HEK293 (cell line): ENCODE results near the gene ALOX12B.

Experiments used
- GFI1B ChIP-seq: fragments of 450-650 bp; formaldehyde crosslinking; IDR thresholded peaks from 2 replicates; pipeline ENCODE4 v1.5.1; 2016; ENCODE audit warnings: missing biosample characterization, missing genetic modification characterization
- RBAK ChIP-seq: fragments of 450-650 bp; formaldehyde crosslinking; IDR thresholded peaks from 2 replicates; pipeline ENCODE4 v1.5.1; 2016; ENCODE audit warnings: missing biosample characterization, missing genetic modification characterization
- SP3 ChIP-seq: fragments of 450-650 bp; formaldehyde crosslinking; IDR thresholded peaks from 2 replicates; pipeline ENCODE4 v1.5.1; 2016; ENCODE audit warnings: missing biosample characterization, missing genetic modification characterization
- ZBTB1 ChIP-seq: fragments of 450-650 bp; formaldehyde crosslinking; IDR thresholded peaks from 2 replicates; pipeline ENCODE4 v1.5.1; 2016; ENCODE audit warnings: missing biosample characterization, missing genetic modification characterization
- ZBTB21 ChIP-seq: fragments of 450-650 bp; formaldehyde crosslinking; IDR thresholded peaks from 2 replicates; pipeline ENCODE4 v1.5.1; 2017; ENCODE audit warnings: missing biosample characterization, missing genetic modification characterization
- ZFP3 ChIP-seq: fragments of 450-650 bp; formaldehyde crosslinking; IDR thresholded peaks from 2 replicates; pipeline ENCODE4 v1.5.1; 2016; ENCODE audit warnings: low read depth, missing biosample characterization, missing genetic modification characterization
- ZNF138 ChIP-seq: fragments of 450-650 bp; formaldehyde crosslinking; IDR thresholded peaks from 2 replicates; pipeline ENCODE4 v1.5.1; 2016; ENCODE audit warnings: missing biosample characterization, missing genetic modification characterization, borderline replicate concordance
- ZNF140 ChIP-seq: fragments of 450-650 bp; formaldehyde crosslinking; IDR thresholded peaks from 2 replicates; pipeline ENCODE4 v1.5.1; 2016; ENCODE audit warnings: missing biosample characterization, missing genetic modification characterization
- ZNF19 ChIP-seq: fragments of 450-650 bp; formaldehyde crosslinking; IDR thresholded peaks from 2 replicates; pipeline ENCODE4; 2016; ENCODE audit warnings: missing biosample characterization, missing genetic modification characterization, low read depth
- ZNF23 ChIP-seq: fragments of 450-650 bp; formaldehyde crosslinking; IDR thresholded peaks from 2 replicates; pipeline ENCODE4 v1.5.1; 2016; ENCODE audit warnings: missing biosample characterization, missing genetic modification characterization, borderline replicate concordance
- ZNF266 ChIP-seq: fragments of 450-650 bp; formaldehyde crosslinking; IDR thresholded peaks from 2 replicates; pipeline ENCODE4 v1.5.1; 2016; ENCODE audit warnings: missing biosample characterization, missing genetic modification characterization, low read depth
- ZNF292 ChIP-seq: fragments of 450-650 bp; formaldehyde crosslinking; IDR thresholded peaks from 2 replicates; pipeline ENCODE4 v1.5.1; 2016; ENCODE audit warnings: low read depth, missing biosample characterization, missing genetic modification characterization, borderline replicate concordance
- ZNF341 ChIP-seq: fragments of 450-650 bp; formaldehyde crosslinking; IDR thresholded peaks from 2 replicates; pipeline ENCODE4; 2016; ENCODE audit warnings: low read depth, missing biosample characterization, missing genetic modification characterization
- ZNF354C ChIP-seq: fragments of 450-650 bp; formaldehyde crosslinking; IDR thresholded peaks from 2 replicates; pipeline ENCODE4 v1.5.1; 2016; ENCODE audit warnings: missing biosample characterization, missing genetic modification characterization, low read depth, borderline replicate concordance
- ZNF366 ChIP-seq: fragments of 450-650 bp; formaldehyde crosslinking; conservative IDR thresholded peaks from 2 replicates; pipeline ENCODE4 v1.5.1; 2016; ENCODE audit warnings: missing biosample characterization, missing genetic modification characterization
- ZNF394 ChIP-seq: fragments of 450-650 bp; formaldehyde crosslinking; IDR thresholded peaks from 2 replicates; pipeline ENCODE4 v1.5.1; 2016; ENCODE audit warnings: missing biosample characterization, missing genetic modification characterization, mild to moderate bottlenecking, moderate library complexity, borderline replicate concordance
- ZNF404 ChIP-seq: fragments of 450-650 bp; formaldehyde crosslinking; IDR thresholded peaks from 2 replicates; pipeline ENCODE4 v1.5.1; 2017; ENCODE audit warnings: missing biosample characterization, missing genetic modification characterization
- ZNF426 ChIP-seq: fragments of 450-650 bp; formaldehyde crosslinking; IDR thresholded peaks from 2 replicates; pipeline ENCODE4 v1.5.1; 2017; ENCODE audit warnings: missing biosample characterization, missing genetic modification characterization, mild to moderate bottlenecking, inconsistent platforms, moderate library complexity
- ZNF529 ChIP-seq: fragments of 450-650 bp; formaldehyde crosslinking; IDR thresholded peaks from 2 replicates; pipeline ENCODE4 v1.5.1; 2017; ENCODE audit warnings: missing genetic modification characterization, missing biosample characterization; ENCODE audit not compliant: insufficient replicate concordance
- ZNF558 ChIP-seq: fragments of 450-650 bp; formaldehyde crosslinking; IDR thresholded peaks from 2 replicates; pipeline ENCODE4 v1.5.1; 2016; ENCODE audit warnings: missing biosample characterization, missing genetic modification characterization
- ZNF623 ChIP-seq: fragments of 450-650 bp; formaldehyde crosslinking; IDR thresholded peaks from 2 replicates; pipeline ENCODE4 v1.5.1; 2016; ENCODE audit warnings: missing biosample characterization, missing genetic modification characterization
- ZNF664 ChIP-seq: fragments of 450-650 bp; formaldehyde crosslinking; IDR thresholded peaks from 2 replicates; pipeline ENCODE4 v1.5.1; 2016; ENCODE audit warnings: missing biosample characterization, missing genetic modification characterization
- ZSCAN23 ChIP-seq: fragments of 450-650 bp; formaldehyde crosslinking; IDR thresholded peaks from 2 replicates; pipeline ENCODE4 v1.5.1; 2016; ENCODE audit warnings: missing biosample characterization, missing genetic modification characterization
- TF ChIP-seq, protein P1 (sequence below): fragments of 450-650 bp; formaldehyde crosslinking; IDR thresholded peaks from 2 replicates; pipeline ENCODE4 v1.5.1; 2016; ENCODE audit warnings: missing biosample characterization, missing genetic modification characterization
- TF ChIP-seq, protein P2 (sequence below): fragments of 450-650 bp; formaldehyde crosslinking; IDR thresholded peaks from 2 replicates; pipeline ENCODE4 v1.5.1; 2016; ENCODE audit warnings: missing biosample characterization, missing genetic modification characterization
- TF ChIP-seq, protein P3 (sequence below): fragments of 450-650 bp; formaldehyde crosslinking; IDR thresholded peaks from 2 replicates; pipeline ENCODE4 v1.5.1; 2016; ENCODE audit warnings: missing biosample characterization, missing genetic modification characterization

The ALOX12B gene

DNA sequence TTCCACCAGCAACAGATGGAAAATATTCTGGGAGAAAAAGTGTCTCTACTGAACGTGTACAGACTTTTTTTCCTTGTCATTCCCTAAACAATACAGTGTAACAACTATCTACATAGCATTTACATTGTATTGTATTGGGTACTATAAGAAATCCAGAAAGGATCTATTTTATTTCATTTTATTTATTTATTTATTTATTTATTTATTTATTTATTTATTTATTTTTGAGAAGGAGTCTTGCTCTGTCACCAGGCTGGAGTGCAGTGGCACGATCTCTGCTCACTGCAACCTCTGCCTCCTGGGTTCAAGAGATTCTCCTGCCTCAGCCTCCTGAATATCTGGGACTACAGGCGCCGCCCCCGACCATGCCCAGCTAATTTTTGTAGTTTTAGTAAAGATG is 9.6 kb downstream of the ALOX12B start (continued):
- TF ChIP-seq SP3 (tag by site-specific recombination) (peak; percentile 30; the same call in 1 of the 2 replicates), ZNF19 (0 out of 2 replicates have a peak, but pooled peaks have one; percentile 70), ZSCAN23 (tag by site-specific recombination) (peak; percentile 62; the same call in 1 of the 2 replicates), ZNF426 (tag by site-specific recombination) (peak; percentile 99), ZNF138 (tag by site-specific recombination) (peak; percentile 59; the same call in 1 of the 2 replicates), ZNF529 (tag by site-specific recombination) (peak; percentile 47), ZNF404 (tag by site-specific recombination) (peak; percentile 93), GFI1B (peak; percentile 29; the same call in 1 of the 2 replicates), ZFP3 (tag by site-specific recombination) (0 out of 2 replicates have a peak, but pooled peaks have one; percentile 45), ZNF140 (tag by site-specific recombination) (peak; percentile 97), ZBTB1 (tag by site-specific recombination) (peak; percentile 59; the same call in 1 of the 2 replicates), ZNF558 (tag by site-specific recombination) (peak; percentile 88; the same call in 1 of the 2 replicates), ZNF23 (tag by site-specific recombination) (0 out of 2 replicates have a peak, but pooled peaks have one; percentile 27), ZNF664 (tag by site-specific recombination) (peak; percentile 84), ZNF292 (tag by site-specific recombination) (peak; percentile 81), ZBTB21 (peak; percentile 74), ZNF354C (tag by site-specific recombination) (0 out of 2 replicates have a peak, but pooled peaks have one; percentile 80), ZNF394 (tag by site-specific recombination) (peak; percentile 99), ZNF366 (0 out of 2 replicates have a peak, but pooled peaks have one; percentile 41), RBAK (peak; percentile 58; the same call in 1 of the 2 replicates), ZNF266 (peak; percentile 88), ZNF341 (peak; percentile 27; the same call in 1 of the 2 replicates), ZNF623 (peak; percentile 90)
- TF ChIP-seq, protein P1, sequence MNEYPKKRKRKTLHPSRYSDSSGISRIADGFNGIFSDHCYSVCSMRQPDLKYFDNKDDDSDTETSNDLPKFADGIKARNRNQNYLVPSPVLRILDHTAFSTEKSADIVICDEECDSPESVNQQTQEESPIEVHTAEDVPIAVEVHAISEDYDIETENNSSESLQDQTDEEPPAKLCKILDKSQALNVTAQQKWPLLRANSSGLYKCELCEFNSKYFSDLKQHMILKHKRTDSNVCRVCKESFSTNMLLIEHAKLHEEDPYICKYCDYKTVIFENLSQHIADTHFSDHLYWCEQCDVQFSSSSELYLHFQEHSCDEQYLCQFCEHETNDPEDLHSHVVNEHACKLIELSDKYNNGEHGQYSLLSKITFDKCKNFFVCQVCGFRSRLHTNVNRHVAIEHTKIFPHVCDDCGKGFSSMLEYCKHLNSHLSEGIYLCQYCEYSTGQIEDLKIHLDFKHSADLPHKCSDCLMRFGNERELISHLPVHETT (tag by site-specific recombination) = peak; percentile 78
- TF ChIP-seq, protein P2, sequence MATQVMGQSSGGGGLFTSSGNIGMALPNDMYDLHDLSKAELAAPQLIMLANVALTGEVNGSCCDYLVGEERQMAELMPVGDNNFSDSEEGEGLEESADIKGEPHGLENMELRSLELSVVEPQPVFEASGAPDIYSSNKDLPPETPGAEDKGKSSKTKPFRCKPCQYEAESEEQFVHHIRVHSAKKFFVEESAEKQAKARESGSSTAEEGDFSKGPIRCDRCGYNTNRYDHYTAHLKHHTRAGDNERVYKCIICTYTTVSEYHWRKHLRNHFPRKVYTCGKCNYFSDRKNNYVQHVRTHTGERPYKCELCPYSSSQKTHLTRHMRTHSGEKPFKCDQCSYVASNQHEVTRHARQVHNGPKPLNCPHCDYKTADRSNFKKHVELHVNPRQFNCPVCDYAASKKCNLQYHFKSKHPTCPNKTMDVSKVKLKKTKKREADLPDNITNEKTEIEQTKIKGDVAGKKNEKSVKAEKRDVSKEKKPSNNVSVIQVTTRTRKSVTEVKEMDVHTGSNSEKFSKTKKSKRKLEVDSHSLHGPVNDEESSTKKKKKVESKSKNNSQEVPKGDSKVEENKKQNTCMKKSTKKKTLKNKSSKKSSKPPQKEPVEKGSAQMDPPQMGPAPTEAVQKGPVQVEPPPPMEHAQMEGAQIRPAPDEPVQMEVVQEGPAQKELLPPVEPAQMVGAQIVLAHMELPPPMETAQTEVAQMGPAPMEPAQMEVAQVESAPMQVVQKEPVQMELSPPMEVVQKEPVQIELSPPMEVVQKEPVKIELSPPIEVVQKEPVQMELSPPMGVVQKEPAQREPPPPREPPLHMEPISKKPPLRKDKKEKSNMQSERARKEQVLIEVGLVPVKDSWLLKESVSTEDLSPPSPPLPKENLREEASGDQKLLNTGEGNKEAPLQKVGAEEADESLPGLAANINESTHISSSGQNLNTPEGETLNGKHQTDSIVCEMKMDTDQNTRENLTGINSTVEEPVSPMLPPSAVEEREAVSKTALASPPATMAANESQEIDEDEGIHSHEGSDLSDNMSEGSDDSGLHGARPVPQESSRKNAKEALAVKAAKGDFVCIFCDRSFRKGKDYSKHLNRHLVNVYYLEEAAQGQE (tag by site-specific recombination) = peak; percentile 86
- TF ChIP-seq, protein P3, sequence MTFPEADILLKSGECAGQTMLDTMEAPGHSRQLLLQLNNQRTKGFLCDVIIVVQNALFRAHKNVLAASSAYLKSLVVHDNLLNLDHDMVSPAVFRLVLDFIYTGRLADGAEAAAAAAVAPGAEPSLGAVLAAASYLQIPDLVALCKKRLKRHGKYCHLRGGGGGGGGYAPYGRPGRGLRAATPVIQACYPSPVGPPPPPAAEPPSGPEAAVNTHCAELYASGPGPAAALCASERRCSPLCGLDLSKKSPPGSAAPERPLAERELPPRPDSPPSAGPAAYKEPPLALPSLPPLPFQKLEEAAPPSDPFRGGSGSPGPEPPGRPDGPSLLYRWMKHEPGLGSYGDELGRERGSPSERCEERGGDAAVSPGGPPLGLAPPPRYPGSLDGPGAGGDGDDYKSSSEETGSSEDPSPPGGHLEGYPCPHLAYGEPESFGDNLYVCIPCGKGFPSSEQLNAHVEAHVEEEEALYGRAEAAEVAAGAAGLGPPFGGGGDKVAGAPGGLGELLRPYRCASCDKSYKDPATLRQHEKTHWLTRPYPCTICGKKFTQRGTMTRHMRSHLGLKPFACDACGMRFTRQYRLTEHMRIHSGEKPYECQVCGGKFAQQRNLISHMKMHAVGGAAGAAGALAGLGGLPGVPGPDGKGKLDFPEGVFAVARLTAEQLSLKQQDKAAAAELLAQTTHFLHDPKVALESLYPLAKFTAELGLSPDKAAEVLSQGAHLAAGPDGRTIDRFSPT (tag by site-specific recombination) = peak; percentile 31; the same call in 1 of the 2 replicates
- TF ChIP-seq, all 188 proteins: peak for 49; not testable (repeated sequence) for 139
